HEK293 (cell line): ENCODE data around the gene PPFIA1.

ENCODE experiments used
- CTCF ChIA-PET: fragments of 350-600 bp; formaldehyde crosslinking; extraction: SDS; loops from one replicate; lab custom pipeline; 2021; ENCODE audit warnings: antibody characterized with exemption; lab: Yijun Ruan, JAX
- POLR2A ChIA-PET: fragments of 300-600 bp; formaldehyde crosslinking; extraction: SDS; loops from one replicate; lab custom pipeline; 2020; ENCODE audit warnings: antibody characterized with exemption, inconsistent platforms; lab: Yijun Ruan, JAX
- H3K27ac ChIP-seq: fragments of 200-500 bp; sonication (Bioruptor generic); 2 replicates; pipeline ENCODE4 v1.5.1; 2014; ENCODE audit warnings: low read depth, low read length, control low read depth, inconsistent platforms; ENCODE audit errors: extremely low read depth
- H3K36me3 ChIP-seq, 2 experiments: fragments of 200-500 bp in 1 of 2; sonication (Bioruptor generic) in 1 of 2; 1 replicate in 1 of 2; 2 replicates in 1 of 2; pipeline ENCODE4 v1.5.1; 2014 to 2017; ENCODE audit warnings: inconsistent platforms in 2 of 2, low read length in 2 of 2; ENCODE audit not compliant: control insufficient read depth in 2 of 2, insufficient read depth in 1 of 2
- H3K4me1 ChIP-seq: fragments of 200-500 bp; sonication (Bioruptor generic); 2 replicates; pipeline ENCODE4 v1.5.1; 2014; ENCODE audit warnings: mild to moderate bottlenecking, low read length, inconsistent platforms; ENCODE audit not compliant: control insufficient read depth, insufficient read depth
- H3K4me3 ChIP-seq: 2 replicates; pipeline ENCODE4 v1.5.1; 2011; ENCODE audit warnings: low read depth, mild to moderate bottlenecking, control low read depth, low read length, moderate library complexity
- H3K9me3 ChIP-seq: fragments of 200-500 bp; sonication (Bioruptor generic); 2 replicates; pipeline ENCODE4 v1.5.1; 2014; ENCODE audit warnings: low read depth, low read length, inconsistent platforms; ENCODE audit not compliant: control insufficient read depth, insufficient read depth
- TRIM28 ChIP-seq: IDR thresholded peaks from 2 replicates; pipeline ENCODE4 v1.6.1; 2011; ENCODE audit warnings: low read length, control low read depth, borderline replicate concordance
- YY2 ChIP-seq: fragments of 450-650 bp; formaldehyde crosslinking; IDR thresholded peaks from 2 replicates; pipeline ENCODE4 v1.5.1; 2016; ENCODE audit warnings: missing biosample characterization, missing genetic modification characterization
- ZBTB11 ChIP-seq: fragments of 450-650 bp; formaldehyde crosslinking; conservative IDR thresholded peaks from 2 replicates; pipeline ENCODE4 v1.5.1; 2016; ENCODE audit warnings: low read depth, missing biosample characterization, missing genetic modification characterization
- ZBTB20 ChIP-seq: fragments of 450-650 bp; formaldehyde crosslinking; IDR thresholded peaks from 2 replicates; pipeline ENCODE4 v1.5.1; 2016; ENCODE audit warnings: missing biosample characterization, missing genetic modification characterization
- ZNF112 ChIP-seq: fragments of 450-650 bp; formaldehyde crosslinking; IDR thresholded peaks from 2 replicates; pipeline ENCODE4 v1.5.0; 2017; ENCODE audit warnings: missing biosample characterization, missing genetic modification characterization
- ZNF221 ChIP-seq: fragments of 450-650 bp; formaldehyde crosslinking; IDR thresholded peaks from 2 replicates; pipeline ENCODE4 v1.5.1; 2017; ENCODE audit warnings: missing biosample characterization, missing genetic modification characterization, borderline replicate concordance
- ZNF223 ChIP-seq: fragments of 450-650 bp; formaldehyde crosslinking; IDR thresholded peaks from 2 replicates; pipeline ENCODE4 v1.5.1; 2016; ENCODE audit warnings: missing biosample characterization, missing genetic modification characterization
- ZNF239 ChIP-seq: fragments of 450-650 bp; formaldehyde crosslinking; IDR thresholded peaks from 2 replicates; pipeline ENCODE4 v1.5.1; 2016; ENCODE audit warnings: missing biosample characterization, missing genetic modification characterization
- ZNF324 ChIP-seq: fragments of 450-650 bp; formaldehyde crosslinking; IDR thresholded peaks from 2 replicates; pipeline ENCODE4 v1.5.1; 2016; ENCODE audit warnings: missing biosample characterization, missing genetic modification characterization
- ZNF354C ChIP-seq: fragments of 450-650 bp; formaldehyde crosslinking; IDR thresholded peaks from 2 replicates; pipeline ENCODE4 v1.5.1; 2016; ENCODE audit warnings: missing biosample characterization, missing genetic modification characterization, low read depth, borderline replicate concordance
- ZNF623 ChIP-seq: fragments of 450-650 bp; formaldehyde crosslinking; IDR thresholded peaks from 2 replicates; pipeline ENCODE4 v1.5.1; 2016; ENCODE audit warnings: missing biosample characterization, missing genetic modification characterization
- ZNF830 ChIP-seq: fragments of 450-650 bp; IDR thresholded peaks from 2 replicates; pipeline ENCODE4 v1.5.0; 2018; ENCODE audit warnings: missing biosample characterization, missing genetic modification characterization, low read depth, mild to moderate bottlenecking, moderate library complexity
- TF ChIP-seq, protein P1 (sequence below): fragments of 450-650 bp; formaldehyde crosslinking; IDR thresholded peaks from 2 replicates; pipeline ENCODE4 v1.5.1; 2016; ENCODE audit warnings: missing biosample characterization, missing genetic modification characterization, borderline replicate concordance
- TF ChIP-seq, protein P2 (sequence below): fragments of 450-650 bp; formaldehyde crosslinking; IDR thresholded peaks from 2 replicates; pipeline ENCODE4 v1.5.1; 2017; ENCODE audit warnings: missing biosample characterization, missing genetic modification characterization

Gene PPFIA1

DNA sequence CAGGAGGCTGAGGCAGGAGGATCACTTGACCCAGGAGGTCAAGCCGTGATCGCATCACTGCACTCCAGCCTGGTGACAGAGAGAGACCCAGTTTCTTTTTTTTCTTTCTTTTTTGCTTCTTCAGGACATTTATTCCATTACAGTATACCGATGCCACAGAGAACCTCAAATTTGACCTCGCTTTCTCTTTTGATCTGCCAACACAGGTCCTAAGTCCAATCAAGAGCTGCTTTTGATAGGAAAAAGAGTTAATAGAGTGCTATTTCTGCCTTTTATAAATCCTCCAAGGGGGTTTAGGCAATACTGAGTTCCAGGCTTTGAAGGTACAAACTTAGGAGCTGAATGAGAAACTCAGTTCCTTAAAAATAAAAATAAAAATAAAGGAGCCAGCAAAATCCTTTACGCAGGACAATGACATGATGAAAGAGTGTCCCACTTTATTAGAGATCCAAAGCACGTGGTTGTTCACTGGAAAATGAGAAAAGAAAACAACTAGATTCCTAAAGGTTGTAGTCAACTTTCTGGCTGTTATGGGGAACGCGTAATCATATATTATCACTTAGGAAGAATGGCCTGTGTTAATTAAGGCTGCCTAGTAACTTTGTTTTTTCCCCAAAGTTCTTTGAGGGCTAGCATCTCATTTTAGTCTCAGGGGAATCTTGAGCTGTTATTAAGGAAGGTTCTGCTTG is 40.2 kb upstream of the PPFIA1 start (continued):
- TF ChIP-seq ZNF324 (tag by site-specific recombination), result no peak

GRCh38 chr11:70230840-70231710 is 39.4 kb upstream of the PPFIA1 start:
- TF ChIP-seq ZNF223 (tag by site-specific recombination), result no peak
- TF ChIP-seq TRIM28, result no peak
- TF ChIP-seq ZBTB11 (tag by site-specific recombination), result no peak
- no peak for TF ChIP-seq ZNF830 (tag by site-specific recombination)
- TF ChIP-seq ZNF354C (tag by site-specific recombination), result no peak
- TF ChIP-seq, protein P1, sequence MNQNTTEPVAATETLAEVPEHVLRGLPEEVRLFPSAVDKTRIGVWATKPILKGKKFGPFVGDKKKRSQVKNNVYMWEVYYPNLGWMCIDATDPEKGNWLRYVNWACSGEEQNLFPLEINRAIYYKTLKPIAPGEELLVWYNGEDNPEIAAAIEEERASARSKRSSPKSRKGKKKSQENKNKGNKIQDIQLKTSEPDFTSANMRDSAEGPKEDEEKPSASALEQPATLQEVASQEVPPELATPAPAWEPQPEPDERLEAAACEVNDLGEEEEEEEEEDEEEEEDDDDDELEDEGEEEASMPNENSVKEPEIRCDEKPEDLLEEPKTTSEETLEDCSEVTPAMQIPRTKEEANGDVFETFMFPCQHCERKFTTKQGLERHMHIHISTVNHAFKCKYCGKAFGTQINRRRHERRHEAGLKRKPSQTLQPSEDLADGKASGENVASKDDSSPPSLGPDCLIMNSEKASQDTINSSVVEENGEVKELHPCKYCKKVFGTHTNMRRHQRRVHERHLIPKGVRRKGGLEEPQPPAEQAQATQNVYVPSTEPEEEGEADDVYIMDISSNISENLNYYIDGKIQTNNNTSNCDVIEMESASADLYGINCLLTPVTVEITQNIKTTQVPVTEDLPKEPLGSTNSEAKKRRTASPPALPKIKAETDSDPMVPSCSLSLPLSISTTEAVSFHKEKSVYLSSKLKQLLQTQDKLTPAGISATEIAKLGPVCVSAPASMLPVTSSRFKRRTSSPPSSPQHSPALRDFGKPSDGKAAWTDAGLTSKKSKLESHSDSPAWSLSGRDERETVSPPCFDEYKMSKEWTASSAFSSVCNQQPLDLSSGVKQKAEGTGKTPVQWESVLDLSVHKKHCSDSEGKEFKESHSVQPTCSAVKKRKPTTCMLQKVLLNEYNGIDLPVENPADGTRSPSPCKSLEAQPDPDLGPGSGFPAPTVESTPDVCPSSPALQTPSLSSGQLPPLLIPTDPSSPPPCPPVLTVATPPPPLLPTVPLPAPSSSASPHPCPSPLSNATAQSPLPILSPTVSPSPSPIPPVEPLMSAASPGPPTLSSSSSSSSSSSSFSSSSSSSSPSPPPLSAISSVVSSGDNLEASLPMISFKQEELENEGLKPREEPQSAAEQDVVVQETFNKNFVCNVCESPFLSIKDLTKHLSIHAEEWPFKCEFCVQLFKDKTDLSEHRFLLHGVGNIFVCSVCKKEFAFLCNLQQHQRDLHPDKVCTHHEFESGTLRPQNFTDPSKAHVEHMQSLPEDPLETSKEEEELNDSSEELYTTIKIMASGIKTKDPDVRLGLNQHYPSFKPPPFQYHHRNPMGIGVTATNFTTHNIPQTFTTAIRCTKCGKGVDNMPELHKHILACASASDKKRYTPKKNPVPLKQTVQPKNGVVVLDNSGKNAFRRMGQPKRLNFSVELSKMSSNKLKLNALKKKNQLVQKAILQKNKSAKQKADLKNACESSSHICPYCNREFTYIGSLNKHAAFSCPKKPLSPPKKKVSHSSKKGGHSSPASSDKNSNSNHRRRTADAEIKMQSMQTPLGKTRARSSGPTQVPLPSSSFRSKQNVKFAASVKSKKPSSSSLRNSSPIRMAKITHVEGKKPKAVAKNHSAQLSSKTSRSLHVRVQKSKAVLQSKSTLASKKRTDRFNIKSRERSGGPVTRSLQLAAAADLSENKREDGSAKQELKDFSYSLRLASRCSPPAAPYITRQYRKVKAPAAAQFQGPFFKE (tag by site-specific recombination), result no peak
- TF ChIP-seq ZNF112 (tag by site-specific recombination), result no peak
- TF ChIP-seq ZBTB20 (tag by site-specific recombination), result no peak
- no peak for TF ChIP-seq ZNF623 (tag by site-specific recombination)
- TF ChIP-seq YY2 (tag by site-specific recombination), result no peak
- no peak for TF ChIP-seq ZNF239
- no peak for TF ChIP-seq ZNF221
- TF ChIP-seq, protein P2, sequence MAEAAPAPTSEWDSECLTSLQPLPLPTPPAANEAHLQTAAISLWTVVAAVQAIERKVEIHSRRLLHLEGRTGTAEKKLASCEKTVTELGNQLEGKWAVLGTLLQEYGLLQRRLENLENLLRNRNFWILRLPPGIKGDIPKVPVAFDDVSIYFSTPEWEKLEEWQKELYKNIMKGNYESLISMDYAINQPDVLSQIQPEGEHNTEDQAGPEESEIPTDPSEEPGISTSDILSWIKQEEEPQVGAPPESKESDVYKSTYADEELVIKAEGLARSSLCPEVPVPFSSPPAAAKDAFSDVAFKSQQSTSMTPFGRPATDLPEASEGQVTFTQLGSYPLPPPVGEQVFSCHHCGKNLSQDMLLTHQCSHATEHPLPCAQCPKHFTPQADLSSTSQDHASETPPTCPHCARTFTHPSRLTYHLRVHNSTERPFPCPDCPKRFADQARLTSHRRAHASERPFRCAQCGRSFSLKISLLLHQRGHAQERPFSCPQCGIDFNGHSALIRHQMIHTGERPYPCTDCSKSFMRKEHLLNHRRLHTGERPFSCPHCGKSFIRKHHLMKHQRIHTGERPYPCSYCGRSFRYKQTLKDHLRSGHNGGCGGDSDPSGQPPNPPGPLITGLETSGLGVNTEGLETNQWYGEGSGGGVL (tag by site-specific recombination), result no peak
- POLR2A ChIA-PET, result no interaction called here
- CTCF ChIA-PET, result no interaction called here

More at GRCh38 chr11:70230840-70231710, 39.4 kb upstream of the PPFIA1 start:
- Histone ChIP-seq H3K27ac (no peak overlapping the region), H3K36me3 (no peaks in the 10 kb centered on the region), H3K9me3 (no peaks in the 10 kb centered on the region), H3K4me3 (no peak overlapping the region), H3K4me1 (no peaks in the 10 kb centered on the region)
